ENCODE measurements around the gene TRIO.

DNA sequence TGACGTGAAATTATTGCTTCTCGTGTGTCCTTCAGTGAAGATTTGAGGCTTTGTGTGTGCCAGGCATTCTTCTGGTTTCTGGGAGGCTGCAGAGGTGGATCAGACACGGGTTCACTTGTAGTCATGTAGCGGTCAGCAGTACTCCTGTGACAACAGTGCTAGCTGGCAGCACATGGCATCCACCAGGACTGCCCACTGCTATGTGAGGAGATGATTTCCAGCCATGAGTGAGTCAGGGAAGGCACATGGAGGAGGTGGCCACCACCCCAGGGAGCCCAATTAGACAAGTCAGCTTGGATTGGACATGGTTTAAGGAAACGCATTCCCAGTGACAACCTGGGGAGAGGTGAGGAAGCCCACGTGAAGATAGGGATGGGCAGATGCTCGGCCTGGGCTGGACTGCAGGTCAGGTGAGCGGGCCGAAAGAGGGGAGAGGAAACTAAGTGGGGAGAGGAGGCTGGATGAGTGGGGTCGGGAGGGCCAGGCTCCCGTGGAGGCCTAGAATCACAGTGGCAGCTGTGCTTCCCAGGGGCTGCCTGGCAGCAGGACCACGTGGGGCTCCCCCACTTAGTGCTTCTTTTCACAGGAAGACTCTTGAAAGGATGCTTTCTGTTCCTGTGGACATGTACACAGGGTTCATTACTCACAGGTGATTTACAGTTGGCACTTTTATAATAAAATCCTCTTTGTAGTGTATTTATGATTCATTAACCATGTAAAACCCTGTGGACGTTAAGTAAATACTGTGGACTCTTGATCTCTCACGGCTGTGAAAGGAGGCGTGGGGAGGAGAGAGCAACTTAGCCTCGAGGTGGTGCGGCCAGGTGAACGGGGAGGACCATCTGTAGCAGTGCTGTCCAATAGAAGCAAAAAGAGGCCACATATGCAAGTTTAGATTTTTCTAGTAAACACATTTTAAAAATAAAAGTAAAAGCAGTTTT lies 358.5 kb downstream of the TRIO start:
- no peak for TF ChIP-seq CTCF (optimal IDR thresholded peaks at IDR 0.05 in 1 of 3, IDR thresholded peaks at IDR 0.05 in 1 of 3, conservative IDR thresholded peaks at IDR 0.05 in 1 of 3; ENCODE audit: extremely low read depth in 1 of 3, insufficient read depth in 2 of 3, low read length in 3 of 3)
- TF ChIP-seq EZH2 (IDR thresholded peaks at IDR 0.05; ENCODE audit: low read length): no peak

Data from keratinocyte (primary cell).